MCF 10A (cell line): ENCODE measurements around the gene UBE2Z. TPM values are rescaled to one million over a fixed set of nuclear protein-coding genes. Genes with fewer than 3 reads are reported as not detected.

Experiments
- BruUV-seq: library from RNA; stranded (reverse); fragments of 400-500 nt; replicated peaks from 2 replicates; lab custom pipeline; 2021; lab: Mats Ljungman, UMichigan
- CTCF ChIA-PET: fragments of 300-600 bp; sonication (Branson Sonifier 250); formaldehyde crosslinking; extraction: SDS; loops from one replicate; lab custom pipeline; 2021; ENCODE audit warnings: antibody characterized with exemption, inconsistent platforms; lab: Yijun Ruan, JAX
- POLR2A ChIA-PET: fragments of 300-600, 350-650 bp; sonication (Branson Sonifier 250); formaldehyde crosslinking; extraction: SDS; loops from one replicate; lab custom pipeline; 2020; ENCODE audit warnings: antibody characterized with exemption, inconsistent platforms; lab: Yijun Ruan, JAX
- DNase-seq: peaks from one replicate; pipeline ENCODE4 v3.0.0-alpha.2; 2018; ENCODE audit not compliant: unreplicated experiment
- H3K27ac Mint-ChIP-seq: one replicate; pipeline ENCODE4 v1.8.0; 2022; ENCODE audit warnings: mild to moderate bottlenecking, low read depth, mixed read lengths; ENCODE audit not compliant: unreplicated experiment
- H3K27me3 Mint-ChIP-seq: one replicate; pipeline ENCODE4 v1.8.0; 2022; ENCODE audit warnings: mixed read lengths; ENCODE audit not compliant: insufficient read depth, unreplicated experiment
- H3K36me3 Mint-ChIP-seq: one replicate; pipeline ENCODE4 v1.8.0; 2022; ENCODE audit warnings: mild to moderate bottlenecking, moderate library complexity, mixed read lengths; ENCODE audit not compliant: insufficient read depth, unreplicated experiment
- H3K4me1 Mint-ChIP-seq: one replicate; pipeline ENCODE4 v1.8.0; 2022; ENCODE audit warnings: mixed read lengths; ENCODE audit not compliant: insufficient read depth, unreplicated experiment
- H3K4me3 Mint-ChIP-seq: one replicate; pipeline ENCODE4 v1.8.0; 2022; ENCODE audit warnings: mild to moderate bottlenecking, moderate library complexity, mixed read lengths; ENCODE audit not compliant: unreplicated experiment
- H3K9me3 Mint-ChIP-seq: one replicate; pipeline ENCODE4 v1.8.0; 2022; ENCODE audit warnings: mixed read lengths; ENCODE audit not compliant: unreplicated experiment
- intact Hi-C: fragments of 100-400 bp; cut with micrococcal nuclease; formaldehyde crosslinking; loops from 2 replicates; pipeline ENCODE4 v1.14.1; 2022
- total RNA-seq: library from RNA; stranded (reverse); gene quantifications from 2 replicates; pipeline ENCODE4 v1.2.3, GENCODE V29; 2022
- TF ChIP-seq, protein P1 (sequence below): fragments of 200-600 bp; IDR thresholded peaks from one replicate; pipeline ENCODE4 v1.8.0; 2022; ENCODE audit warnings: antibody characterized with exemption, mild to moderate bottlenecking; ENCODE audit not compliant: unreplicated experiment

Gene UBE2Z
- total RNA-seq, 1 experiment from 2014 or later, result 106 TPM

DNA sequence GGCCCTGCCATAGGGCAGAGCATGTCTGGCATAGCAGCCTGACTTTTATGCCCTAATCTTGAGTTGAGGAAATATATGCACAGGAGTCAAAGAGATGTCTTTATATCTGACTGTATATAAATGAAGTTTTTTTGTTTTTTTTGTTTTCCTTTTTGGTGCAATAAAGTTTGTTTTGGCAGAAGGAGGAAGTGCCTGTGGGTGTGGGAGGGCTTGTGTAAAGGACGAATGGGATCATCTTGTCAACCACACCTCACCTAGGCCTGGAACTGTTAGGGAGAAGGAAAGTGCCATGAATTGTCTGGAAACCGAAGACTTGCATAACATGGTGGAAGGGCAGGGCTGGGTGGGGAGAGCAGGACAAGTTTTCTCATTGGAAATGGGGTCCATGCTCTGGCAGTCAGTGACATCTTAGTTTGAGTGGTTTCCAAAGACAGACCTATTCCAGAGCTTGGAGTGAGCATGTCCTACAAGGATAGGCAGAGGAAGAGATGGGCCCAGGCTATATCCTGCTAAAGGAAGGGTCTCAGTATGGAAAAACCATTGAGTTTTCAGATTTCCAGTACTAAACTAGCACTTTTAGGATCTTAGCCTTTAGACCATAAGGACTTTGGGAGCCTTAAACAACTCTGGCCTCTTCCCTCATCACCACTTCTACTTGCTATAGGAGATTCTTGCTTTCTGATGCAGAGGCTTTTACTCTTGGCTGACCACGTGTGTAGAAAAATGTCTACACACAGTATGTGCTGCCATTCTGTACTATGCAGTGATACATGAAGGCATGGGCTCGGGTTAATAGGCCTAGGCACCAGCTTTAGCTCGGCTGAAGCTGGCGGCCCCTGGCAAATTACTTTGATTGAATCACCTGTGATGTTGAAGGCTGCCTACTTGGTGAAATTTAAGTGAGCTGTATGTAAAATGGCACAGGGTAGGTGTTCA is 20.9 kb downstream of the UBE2Z start:
- intact Hi-C loops, result no loop called here
- no peaks in the 10 kb centered on the region for H3K27me3 Mint-ChIP-seq
- H3K9me3 Mint-ChIP-seq, result no peaks in the 10 kb centered on the region
- H3K36me3 Mint-ChIP-seq, result peaks cover 97% of the 10 kb centered on the region
- ChIA-PET CTCF (interaction anchor here (1.4 kb wide), 1 partner anchor 104 kb away, joined by 5 read pairs; no protein-coding TSS in a partner anchor), POLR2A (interaction anchor here (0.7 to 2.7 kb wide), 6 partner anchors 10 to 913 kb away, joined by 3 to 14 read pairs (median 10); partner anchors contain the start of genes SNF8 and UBE2Z)
- H3K27ac Mint-ChIP-seq, result peak overlapping the region; percentile 14
- no peak overlapping the region for H3K4me3 Mint-ChIP-seq
- H3K4me1 Mint-ChIP-seq, result peaks cover 19% of the 10 kb centered on the region
- BruUV-seq, result no TSS peak
- no peak for DNase-seq
- TF ChIP-seq, protein P1, sequence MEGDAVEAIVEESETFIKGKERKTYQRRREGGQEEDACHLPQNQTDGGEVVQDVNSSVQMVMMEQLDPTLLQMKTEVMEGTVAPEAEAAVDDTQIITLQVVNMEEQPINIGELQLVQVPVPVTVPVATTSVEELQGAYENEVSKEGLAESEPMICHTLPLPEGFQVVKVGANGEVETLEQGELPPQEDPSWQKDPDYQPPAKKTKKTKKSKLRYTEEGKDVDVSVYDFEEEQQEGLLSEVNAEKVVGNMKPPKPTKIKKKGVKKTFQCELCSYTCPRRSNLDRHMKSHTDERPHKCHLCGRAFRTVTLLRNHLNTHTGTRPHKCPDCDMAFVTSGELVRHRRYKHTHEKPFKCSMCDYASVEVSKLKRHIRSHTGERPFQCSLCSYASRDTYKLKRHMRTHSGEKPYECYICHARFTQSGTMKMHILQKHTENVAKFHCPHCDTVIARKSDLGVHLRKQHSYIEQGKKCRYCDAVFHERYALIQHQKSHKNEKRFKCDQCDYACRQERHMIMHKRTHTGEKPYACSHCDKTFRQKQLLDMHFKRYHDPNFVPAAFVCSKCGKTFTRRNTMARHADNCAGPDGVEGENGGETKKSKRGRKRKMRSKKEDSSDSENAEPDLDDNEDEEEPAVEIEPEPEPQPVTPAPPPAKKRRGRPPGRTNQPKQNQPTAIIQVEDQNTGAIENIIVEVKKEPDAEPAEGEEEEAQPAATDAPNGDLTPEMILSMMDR, result no peak

DNA sequence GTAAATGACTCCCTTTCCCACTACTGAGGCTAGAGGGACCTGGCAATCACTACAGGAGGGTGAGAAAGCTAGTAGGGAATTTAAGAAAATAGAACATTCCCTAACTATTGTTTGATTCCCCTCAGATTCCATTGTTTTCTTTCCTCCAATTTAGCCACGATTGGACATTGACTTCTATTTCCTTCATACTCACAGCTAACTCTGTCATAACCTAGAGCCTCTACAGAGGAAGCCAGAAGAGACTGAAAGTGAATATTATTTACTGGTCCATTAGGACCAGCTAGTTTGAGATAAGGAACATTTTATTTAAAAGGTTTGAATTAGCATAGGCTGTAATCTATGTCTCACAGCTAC is 21.6 kb downstream of the UBE2Z start:
- TF ChIP-seq, protein P1, result no peak
- Mint-ChIP-seq H3K9me3 (no peaks in the 10 kb centered on the region), H3K4me1 (peaks cover 19% of the 10 kb centered on the region), H3K27ac (no peak overlapping the region), H3K27me3 (no peaks in the 10 kb centered on the region), H3K4me3 (no peak overlapping the region), H3K36me3 (peaks cover 97% of the 10 kb centered on the region)
- no peak for DNase-seq
- intact Hi-C loops, result no loop called here
- ChIA-PET CTCF (interaction anchor here (0.6 to 1.4 kb wide), 3 partner anchors 45 to 106 kb away, joined by 4 to 5 read pairs (median 5); no protein-coding TSS in a partner anchor), POLR2A (interaction anchor here (0.7 to 2.7 kb wide), 6 partner anchors 11 to 913 kb away, joined by 3 to 14 read pairs (median 10); partner anchors contain the start of genes SNF8 and UBE2Z)
- no TSS peak for BruUV-seq

DNA sequence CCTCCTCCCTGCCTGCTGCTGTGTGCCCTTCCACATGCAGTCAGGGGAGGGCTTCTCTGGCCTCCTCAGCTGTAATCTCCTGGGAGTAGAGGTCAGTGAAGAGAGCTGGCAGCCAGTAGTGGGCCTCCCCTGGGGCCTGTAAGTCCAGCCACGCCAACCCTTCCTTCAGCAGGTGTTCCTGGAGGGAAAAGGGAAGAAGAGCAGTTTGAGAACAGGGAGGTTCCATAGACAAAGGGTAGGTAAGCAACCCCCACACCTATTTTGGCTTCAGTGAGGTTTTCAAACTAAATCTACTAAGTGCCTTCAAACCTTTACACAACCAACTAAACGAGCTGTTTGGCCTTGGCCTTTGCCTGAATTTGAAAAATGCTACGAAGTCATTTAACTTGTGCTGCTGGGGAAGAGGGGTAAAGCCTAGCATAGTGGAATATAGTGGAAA is 22.2 kb downstream of the UBE2Z start:
- no peak overlapping the region for H3K27ac Mint-ChIP-seq
- peaks cover 95% of the 10 kb centered on the region for H3K36me3 Mint-ChIP-seq
- peaks cover 16% of the 10 kb centered on the region for H3K4me1 Mint-ChIP-seq
- no peak for DNase-seq
- no peaks in the 10 kb centered on the region for H3K27me3 Mint-ChIP-seq
- BruUV-seq, result no TSS peak
- ChIA-PET CTCF (interaction anchor here (0.6 to 1.4 kb wide), 2 partner anchors 46 to 106 kb away, joined by 4 to 5 read pairs; no protein-coding TSS in a partner anchor), POLR2A (interaction anchor here (0.5 to 2.7 kb wide), 9 partner anchors 8 to 914 kb away, joined by 3 to 14 read pairs (median 4); partner anchors contain the start of genes SNF8 and UBE2Z)
- intact Hi-C loops, result no loop called here
- TF ChIP-seq, protein P1, result no peak
- no peaks in the 10 kb centered on the region for H3K9me3 Mint-ChIP-seq
- H3K4me3 Mint-ChIP-seq, result no peak overlapping the region

DNA sequence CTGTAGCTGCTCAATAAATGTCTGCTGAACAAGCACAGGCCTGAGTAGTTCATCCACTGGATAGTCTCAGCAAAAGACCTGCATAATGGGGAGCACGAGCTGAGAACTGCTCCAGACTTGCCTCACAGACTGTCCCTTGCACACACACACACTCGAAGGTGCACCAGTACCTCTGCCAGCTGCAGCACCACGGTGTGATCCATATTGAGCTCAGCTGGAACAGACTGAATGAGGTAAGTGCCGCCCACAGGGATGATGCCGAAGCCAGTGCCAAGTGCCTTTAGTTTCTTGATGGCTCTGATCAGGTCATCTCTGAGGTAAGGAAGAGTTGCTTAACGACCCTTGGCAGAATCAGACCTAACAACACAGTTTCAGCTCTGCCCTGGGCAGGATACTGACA is 24.8 kb downstream of the UBE2Z start:
- Mint-ChIP-seq H3K27ac (no peak overlapping the region), H3K4me1 (peaks cover 11% of the 10 kb centered on the region), H3K4me3 (no peak overlapping the region), H3K36me3 (peaks cover 92% of the 10 kb centered on the region), H3K9me3 (no peaks in the 10 kb centered on the region), H3K27me3 (no peaks in the 10 kb centered on the region)
- TF ChIP-seq, protein P1, result no peak
- intact Hi-C loops, result no loop called here
- ChIA-PET CTCF (interaction anchor here (0.6 kb wide), 1 partner anchor 1064 kb away, joined by 5 read pairs; no protein-coding TSS in a partner anchor), POLR2A (interaction anchor here (1.2 to 2.6 kb wide), 4 partner anchors 11 to 259 kb away, joined by 3 to 13 read pairs (median 6); partner anchors contain the start of gene SNF8)
- no TSS peak for BruUV-seq
- DNase-seq, result no peak
